GM21529 (cell line): ENCODE measurements around the gene RPL7A.
A peak's percentile ranks its signal among the peaks of the same experiment; 100 is the strongest.
"Not testable (repeated sequence)": the region's sequence is repeated elsewhere in the genome, so short reads cannot be mapped to it uniquely, and the experiment has no call there.

ENCODE experiments used
- ATAC-seq: cut with Tn5 transposase; IDR thresholded peaks from one replicate; pipeline ENCODE4 v1.9.1; 2021; ENCODE audit not compliant: unreplicated experiment

RPL7A gene

DNA sequence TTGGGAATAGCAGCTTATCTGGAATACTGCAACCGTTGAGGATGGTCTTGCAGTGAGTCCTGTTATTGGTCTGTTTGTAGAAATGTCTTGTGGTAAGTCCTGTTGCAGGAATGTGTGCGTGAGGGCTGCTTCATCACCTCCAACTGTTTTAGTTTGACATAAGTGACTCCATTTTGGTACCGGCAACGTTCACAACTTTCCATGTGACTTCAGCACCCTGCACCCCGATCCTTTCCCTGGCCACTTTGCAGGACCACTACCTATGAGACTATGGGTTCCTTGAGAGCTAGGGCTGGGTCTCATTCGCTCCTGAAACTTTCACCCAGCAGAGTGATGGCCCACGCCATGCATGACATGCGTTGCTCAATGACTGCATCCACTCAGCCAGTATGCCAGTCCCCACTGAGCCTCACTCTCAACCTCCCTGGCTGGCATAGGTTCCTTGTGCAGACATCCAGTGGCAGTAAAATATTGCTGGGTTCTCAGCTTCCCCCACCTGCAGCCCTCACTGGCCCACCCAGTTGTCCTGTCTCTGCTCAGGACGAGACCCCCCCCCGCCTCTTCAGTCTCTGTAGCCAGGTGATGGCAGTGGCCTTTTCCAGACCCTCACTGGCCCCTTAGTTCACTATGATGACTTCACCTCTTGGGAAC lies 20.1 kb upstream of the RPL7A start:
- no peak for ATAC-seq

DNA sequence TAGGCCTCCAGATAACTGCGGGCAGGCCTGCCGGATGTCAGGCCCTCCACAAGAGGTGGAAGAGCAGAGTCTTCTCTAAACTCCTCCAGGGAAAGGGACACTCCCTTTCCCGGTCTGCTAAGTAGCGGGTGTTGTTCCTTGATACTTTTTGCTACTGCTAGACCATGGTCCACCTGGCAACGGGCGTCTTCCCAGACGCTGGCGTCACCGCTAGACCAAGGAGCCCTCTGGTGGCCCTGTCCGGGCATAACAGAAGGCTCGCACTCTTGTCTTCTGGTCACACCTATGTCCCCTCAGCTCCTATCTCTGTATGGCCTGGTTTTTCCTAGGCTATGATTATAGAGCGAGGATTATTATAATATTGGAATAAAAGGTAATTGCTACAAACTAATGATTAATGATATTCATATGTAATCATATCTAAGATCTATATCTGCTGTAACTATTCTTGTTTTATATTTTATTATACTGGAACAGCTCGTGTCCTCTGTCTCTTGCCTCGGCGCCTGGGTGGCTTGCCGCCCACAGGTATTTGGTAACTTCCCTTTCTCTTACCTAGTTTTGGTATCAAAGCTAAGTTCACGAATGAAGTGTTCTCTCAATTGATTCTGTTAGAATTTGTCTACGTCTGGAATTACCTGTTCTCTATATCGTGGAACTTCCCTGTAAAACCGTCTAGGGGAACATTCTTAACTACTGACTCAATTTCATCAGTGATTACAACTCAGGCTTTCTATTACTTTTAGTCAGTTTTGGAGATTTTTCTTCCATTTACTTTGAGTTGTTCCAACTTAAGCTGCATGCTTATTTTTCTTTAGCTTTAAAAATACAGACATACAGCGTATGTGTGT lies 18.5 kb upstream of the RPL7A start:
- not testable (repeated sequence) for ATAC-seq

DNA sequence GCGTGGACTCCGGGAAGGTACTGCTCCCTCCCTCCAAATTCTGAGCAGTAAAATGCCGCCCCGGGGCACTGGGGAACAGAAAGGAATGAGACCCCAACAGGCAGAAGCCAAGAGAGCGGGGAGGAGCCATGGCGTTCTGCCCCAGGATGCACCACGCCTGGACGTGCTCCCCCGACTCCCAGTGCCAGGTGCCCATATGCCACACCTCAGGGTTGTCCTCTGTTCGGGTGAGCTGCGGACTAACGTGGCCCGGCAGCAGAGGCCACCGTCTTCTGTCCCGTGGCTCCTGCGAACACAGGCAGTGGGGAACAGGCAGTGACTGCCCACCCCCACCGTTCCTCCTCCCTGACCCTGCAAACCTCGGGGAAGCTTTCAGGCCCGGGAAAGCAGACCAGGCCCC lies 16.8 kb upstream of the RPL7A start:
- ATAC-seq, result no peak

DNA sequence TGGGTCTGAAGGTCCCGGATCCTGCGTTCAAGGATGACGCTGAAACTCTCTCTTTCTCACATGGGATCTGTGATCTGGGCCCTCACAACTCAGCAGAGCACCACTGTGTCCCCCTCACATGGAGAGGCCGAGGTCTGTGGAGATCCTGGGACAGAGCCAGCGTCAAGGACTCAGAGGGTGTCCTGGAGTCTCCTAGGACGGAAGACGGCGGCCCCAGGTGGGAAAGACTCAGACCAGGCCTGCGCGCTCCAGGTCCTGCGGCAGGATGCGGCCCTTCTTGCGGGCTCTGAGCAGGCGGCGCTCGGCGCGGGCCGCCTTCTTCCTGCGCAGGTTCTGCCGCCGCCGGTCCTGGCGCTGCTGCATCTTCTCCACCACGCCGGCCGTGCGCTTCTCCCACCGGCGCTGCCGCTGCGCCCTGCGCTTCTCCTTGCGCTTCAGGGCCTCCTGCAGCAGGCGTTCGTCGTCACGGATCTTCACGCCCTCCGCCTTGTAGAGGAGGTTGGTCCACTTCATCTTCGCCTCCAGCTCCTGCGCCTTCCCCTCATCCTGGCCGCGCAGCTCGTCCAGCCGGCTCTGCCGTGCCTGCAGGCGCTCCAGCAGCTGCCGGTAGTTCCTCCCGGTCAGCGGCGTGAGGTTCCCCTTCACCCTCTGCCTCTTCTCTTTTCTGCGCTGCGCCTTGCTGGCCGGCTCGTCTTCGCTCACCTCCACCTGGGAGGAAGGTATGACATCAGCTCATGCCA lies 16.2 kb upstream of the RPL7A start:
- no peak for ATAC-seq

DNA sequence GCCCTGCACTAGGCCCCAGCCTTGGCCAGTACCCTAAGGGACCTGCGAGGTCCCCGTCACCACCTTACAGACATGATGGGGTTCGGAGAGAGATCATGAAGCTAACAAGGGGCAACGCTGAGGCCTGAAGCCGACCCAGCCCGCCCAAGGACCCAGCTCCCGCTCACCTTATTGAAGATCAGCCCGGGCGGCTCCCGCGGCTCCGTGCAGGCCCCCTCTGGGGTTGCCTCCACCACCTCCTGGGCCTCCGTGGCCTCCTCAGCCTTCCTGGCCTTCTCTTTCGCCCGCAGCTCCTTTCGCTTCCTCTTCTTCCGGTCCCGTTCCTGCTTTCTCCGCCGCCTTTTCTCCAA lies 15.7 kb upstream of the RPL7A start:
- ATAC-seq, result no peak

DNA sequence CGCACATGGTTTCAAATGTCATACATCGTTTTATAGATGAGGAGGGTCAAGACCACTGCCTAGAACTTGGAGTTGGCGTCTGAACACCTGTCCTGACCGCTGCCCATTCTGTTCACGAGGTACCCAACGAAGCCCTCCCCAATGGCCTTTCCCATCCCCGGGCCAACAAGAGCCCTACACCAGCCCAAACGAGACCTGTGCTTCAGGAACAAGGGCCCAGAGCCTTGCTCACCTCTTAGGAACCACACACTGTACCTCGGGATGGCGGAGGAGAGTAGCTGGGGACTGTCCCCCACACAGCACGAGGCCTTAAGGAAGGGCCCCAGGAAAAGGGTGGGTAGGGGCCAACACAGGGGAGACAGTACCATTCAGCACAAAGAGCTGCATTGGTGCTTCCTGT lies 15.0 kb upstream of the RPL7A start:
- ATAC-seq, result no peak

DNA sequence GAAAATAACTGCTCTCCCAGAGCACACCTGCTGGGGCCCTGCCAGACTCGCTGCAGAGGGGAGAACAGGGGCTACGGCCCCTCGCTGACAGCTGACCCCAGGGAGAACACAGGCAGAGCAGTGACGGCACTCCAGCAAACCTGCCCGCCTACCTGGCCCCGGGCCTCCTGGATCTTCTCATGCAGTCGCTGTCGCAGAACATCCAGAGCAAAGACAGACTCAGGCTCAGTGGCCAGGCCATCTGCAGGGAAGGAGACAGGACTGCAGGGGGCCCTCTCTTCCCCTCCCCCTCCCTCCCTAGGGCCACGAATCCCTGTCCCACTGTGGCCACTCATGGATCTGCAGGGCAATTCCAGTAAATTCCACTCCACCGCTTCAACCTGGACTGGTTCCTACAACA lies 14.5 kb upstream of the RPL7A start:
- no peak for ATAC-seq

DNA sequence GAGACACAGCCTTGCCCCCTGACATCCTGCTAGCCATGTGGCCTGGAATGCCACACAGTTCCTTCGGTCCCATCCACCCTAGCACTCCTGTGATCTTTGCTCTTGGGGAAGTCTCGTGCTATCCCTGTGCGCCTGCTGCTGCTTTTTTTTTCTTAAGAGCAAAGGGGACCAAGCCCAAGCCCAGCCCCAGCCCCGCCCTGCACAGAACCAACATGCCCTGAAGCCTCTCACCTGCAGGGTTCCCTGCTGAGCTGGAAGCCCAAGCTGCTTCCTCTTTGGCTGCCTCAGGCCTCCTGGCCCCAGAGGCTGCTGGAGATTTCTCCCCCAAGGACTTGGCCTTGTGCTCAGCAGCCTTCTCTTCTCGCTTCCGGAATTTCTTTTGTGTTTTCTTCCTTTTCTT lies 13.9 kb upstream of the RPL7A start:
- ATAC-seq, result no peak

DNA sequence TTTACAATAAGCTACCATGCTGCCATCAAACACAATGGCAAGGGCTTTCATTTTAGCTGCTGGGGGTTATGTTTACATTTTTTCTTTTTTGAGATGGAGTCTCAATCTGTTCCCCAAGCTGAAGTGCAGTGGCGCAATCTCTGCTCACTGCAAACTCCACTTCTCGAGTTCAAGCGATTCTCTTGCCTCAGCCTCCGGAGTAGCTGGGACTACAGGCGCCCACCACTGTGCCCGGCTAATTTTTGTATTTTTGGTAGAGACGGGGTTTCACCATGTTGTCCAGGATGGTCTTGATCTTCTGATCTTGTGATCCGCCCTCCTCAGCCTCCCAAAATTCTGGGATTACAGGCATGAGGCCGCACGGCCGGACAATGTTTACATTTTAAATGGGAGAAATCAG lies 13.1 kb upstream of the RPL7A start:
- ATAC-seq, result not testable (repeated sequence)

DNA sequence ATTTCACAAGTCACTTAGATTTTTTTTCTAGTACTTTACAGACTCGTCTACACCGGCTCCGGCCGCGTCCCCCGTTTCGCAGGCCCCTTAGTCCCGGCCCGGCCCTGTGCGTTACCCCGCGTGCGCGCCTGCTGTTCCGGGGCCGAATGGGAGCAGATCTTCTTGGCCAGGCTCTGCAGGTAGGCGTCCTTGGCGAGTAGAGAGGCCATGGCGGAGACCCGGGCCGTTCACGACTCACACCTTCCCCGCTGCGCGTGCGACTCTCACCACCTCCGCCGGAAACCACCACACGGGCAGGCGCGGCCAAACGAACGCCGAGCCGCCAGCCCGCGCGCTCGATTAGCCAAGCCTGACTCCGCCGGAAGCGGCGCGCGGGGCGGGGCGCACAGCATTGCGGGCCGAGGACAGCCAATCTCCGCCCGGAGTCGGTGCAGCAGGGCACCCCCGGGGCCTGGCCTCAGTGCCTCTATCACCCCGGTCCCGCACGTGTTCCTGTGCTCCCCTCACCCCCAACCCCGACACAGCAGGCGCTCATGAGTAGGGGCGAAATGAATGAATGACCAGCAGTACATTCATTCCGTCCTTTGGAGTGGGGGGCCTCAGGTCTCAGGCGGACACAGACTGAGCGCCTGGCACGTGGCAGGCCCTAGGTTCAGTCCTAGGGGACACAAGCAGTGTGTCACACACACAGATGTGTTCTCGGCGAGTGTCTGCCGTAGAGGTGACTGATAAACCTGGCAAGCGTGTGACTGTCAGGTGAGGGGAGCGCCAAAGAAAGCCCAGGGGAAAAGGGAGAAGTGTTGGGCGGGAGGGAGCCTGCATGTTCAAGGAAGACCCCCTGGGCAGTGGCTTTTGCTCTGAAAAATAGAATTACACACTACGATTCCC lies 11.8 kb upstream of the RPL7A start, which contains the start of gene SURF6:
Gene SURF6, minus strand, starts transcription at position 265 of the 888 bp plus-strand sequence. Its CDS starts 56 bp downstream, at position 209.
- ATAC-seq, result peak; percentile 82

DNA sequence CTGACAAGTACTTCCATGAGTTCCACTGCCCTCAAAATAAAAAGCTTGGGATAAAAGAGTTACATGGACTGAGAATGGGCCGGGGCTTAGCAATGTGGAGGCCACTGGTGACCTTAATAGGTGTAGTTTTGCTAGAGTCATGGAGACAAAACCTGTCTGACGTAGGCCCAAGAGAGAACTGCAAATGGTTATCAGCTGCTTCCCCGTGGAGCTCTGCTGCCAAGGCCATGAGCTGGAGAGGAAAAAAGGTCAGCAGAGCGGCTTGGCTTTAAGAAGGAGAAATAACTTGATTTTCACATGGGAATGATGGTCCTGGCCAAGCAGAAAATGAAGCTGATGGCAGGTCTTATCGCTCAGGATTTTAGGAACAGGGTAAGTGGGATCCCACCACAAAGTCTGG lies 8.4 kb upstream of the RPL7A start:
- no peak for ATAC-seq

DNA sequence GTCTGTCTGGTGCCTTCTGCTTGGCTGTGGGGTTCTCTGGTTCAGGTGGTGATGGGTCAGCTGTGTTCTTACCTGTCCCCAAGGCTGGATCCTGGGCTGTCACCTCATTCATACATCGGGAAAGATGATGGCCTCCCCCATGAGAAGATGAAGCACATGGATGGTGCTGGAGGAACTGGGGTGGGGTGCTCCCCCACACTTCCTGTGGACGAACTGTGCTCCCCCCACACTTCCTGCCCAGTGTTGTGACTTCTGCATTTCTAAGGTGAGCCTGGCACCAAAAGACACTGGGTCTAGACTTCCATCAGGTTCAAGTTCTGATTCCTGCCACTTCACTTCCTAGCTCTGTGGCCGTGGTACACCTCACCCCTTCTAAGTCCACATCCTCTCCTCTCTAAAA lies 7.8 kb upstream of the RPL7A start:
- ATAC-seq, result no peak

DNA sequence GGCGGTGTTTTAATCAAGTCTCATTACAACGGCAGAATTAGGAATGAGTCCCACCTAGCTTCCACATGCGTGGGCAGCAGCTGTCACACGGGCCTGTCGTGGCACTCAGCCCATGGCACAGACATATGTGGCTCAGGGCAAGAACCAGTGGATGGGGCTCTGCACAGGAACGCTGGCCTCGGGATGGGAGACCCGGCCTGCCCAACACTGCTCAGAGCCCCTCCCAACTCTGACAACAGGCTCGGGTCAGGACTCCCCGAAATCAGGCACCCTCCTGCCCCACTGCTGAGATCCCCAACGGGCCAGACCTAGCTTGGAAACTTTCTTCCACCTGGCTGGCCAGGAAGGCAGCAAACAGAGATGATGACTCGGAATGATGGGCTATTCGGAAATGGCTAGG lies 7.1 kb upstream of the RPL7A start:
- no peak for ATAC-seq

DNA sequence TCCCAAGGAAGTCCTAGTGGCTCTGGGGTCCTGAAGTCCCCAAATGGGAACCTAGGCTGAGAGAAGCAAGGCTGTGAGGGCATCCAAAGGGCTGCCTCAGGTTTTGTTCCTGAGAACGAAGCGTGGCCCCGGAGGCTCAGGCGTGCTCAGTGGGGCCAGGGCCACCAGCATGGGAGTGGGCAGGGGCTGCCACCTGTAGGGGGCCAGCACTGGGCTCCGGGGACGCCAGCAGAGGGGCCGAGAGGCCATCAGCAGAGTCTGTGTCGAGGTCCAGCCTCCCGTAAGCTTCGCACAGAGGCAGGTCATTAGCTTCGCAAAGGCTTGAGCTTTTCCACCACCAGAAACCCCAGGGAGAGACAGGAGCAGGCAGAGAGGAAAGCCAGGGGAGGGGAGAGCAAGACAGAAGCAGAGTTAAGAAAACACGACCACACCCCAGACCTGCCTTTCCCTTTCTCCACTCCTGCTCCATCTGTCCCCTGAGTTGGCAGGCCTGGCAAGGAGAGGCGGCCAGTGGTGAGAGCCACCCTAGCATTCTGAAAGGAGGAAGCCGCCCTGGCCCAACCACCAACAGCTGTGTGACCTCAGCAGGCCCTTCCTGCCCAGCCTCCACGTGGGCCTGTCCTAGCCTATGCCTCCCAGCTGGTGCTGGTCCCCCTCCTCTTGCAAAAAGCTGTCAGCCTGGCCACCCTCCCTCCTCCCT lies 6.5 kb upstream of the RPL7A start:
- no peak for ATAC-seq

DNA sequence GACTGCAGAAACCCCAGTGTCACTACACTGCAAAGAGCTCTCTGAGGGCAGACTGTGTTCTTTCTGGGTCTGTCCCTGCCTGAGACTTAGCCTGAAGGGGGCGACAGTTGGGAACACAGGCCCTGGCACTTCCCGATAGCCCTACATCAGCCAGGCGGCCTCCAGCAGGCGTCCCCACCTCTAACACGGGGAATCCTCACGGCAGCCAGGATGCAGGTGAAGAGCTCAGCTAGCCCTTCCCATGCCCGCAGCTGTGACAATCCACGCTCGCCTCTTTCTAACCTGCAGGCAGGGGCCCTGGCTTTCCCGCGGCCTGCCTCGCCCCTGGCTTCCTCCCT lies 6.0 kb upstream of the RPL7A start:
- ATAC-seq, result no peak

DNA sequence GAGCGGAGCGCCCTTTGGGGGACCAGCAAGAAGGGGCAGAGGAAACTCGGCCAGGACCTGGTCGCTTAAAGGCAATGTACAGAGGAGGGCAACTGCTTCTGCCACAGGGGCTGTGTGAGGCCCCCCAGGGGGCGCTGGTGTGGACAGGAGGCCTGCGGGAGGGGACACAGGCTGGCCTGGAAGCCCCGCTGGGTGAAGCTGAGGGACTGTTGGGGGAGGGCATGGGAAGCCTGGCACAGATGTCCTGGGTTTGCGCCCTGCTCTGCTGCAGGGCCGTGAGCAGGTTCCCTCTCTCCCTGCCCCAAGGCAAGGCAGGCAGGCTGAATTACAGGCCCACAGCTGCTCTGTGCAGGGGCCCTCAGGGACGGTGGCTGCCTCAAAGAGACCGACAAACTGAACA lies 5.4 kb upstream of the RPL7A start:
- ATAC-seq, result no peak

DNA sequence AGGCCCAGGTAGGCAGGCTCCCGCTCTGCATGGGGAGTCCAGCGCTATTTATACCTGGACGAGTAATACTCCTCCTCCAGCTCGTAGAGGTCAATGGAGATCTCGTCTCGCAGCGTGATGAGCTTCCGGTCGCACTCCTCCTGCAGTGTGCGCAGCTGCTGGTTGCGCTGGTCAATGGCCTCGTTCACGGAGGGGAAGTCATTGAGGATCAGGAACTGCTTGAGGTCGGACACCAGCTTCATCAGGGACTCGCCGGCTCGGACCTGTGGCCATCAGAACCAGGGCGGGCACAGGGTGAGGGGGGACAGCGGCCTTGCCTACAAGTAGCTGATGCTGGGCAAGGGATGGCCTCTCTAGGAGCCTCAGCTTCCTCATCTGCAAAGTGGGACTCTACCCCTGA lies 3.9 kb upstream of the RPL7A start:
- ATAC-seq, result no peak

DNA sequence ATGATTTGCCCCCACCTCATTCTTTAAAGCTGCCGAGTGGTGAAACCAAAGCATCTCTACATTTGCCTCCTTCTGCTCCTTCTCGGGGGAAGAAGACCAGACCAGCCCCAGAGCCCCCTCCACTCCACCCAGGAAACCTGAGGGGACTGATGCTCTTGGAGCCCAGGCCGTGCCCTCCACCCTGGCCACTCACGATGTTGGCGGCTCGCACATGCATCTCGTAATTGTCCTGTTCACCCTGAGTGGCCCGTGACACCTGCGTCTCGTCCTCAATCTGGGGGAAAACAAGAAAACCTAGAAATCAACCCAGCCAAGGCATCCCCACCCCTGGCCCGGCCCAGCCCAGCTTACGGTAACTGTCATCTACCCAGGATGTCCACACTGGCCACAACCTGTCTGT lies 3.0 kb upstream of the RPL7A start:
- no peak for ATAC-seq

DNA sequence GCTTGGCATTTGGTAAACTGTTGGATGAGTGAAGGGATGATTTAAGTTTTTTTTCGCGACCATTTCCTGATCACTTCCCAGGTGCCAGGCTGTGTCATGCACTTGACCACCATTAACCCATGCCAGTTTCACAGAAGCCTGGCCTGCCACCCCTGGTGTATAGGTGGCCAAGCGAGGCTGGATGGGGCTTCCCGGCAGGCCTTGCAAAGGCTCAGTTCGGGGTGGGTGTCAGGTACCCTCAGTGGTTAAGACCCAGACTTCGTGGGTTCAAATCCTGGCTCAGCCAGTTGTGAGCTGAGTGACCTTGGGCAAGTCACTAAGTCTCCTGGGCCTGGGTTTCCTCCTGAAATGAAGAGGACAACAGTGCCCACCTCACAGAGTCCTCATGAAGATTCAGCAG lies 2.4 kb upstream of the RPL7A start:
- ATAC-seq, result no peak

DNA sequence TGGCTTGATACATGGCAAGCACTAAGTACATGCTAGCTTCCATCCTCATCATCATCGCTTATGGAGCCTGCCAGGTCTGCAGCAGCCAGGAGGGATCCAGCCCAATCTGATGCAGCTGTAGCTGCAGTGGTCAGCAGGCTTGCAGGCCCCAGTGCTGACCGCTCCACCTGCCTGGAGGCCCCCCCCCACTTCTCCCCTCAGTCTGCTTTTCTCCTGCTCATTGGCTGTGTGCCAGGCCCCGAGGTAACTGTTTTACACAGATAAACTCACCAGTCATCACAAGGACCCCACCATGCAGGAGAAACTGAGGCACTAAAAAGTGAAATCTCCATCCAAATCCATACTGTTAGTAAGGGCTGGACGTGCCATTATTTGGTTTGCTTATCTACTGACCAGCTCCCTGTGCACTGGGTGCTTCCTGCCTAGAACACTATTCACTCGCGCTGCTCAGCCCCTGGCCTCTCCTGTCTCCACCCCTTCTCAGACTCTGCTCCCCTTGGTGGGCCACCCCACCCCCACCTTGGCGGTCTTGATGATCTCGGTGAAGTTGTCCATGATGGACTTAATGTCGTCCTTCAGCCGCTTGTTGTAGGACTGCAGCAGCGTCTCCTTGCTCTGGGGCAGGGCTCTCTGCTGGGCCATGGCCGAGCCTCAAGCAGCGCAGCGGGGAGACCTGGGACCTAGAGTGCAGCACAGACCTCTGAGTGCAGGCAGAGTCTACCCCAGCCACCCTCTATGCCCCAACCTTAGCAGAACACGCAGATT lies 1.8 kb upstream of the RPL7A start:
- ATAC-seq, result no peak
